Smooth muscle cell (in vitro differentiated cells): ENCODE results near the gene EFNB2. TPM values are rescaled to one million over a fixed set of nuclear protein-coding genes. Genes with fewer than 3 reads are reported as not detected.

Experiments
- DNase-seq: peaks from one replicate; lab custom pipeline; 2025; ENCODE audit not compliant: unreplicated experiment; lab: John Stamatoyannopoulos, UW
- H2AFZ ChIP-seq: fragments of 200-600 bp; sonication (generic); 2 replicates; pipeline ENCODE4 v1.6.0; 2016; ENCODE audit warnings: antibody characterized with exemption, low read depth, mild to moderate bottlenecking
- H3F3A ChIP-seq: fragments of 200-600 bp; sonication (generic); 2 replicates; pipeline ENCODE4 v1.6.0; 2017; ENCODE audit warnings: antibody characterized with exemption, low read depth
- H3K27ac ChIP-seq: fragments of 200-600 bp; sonication (generic); 2 replicates; pipeline ENCODE4 v1.5.1; 2016; ENCODE audit warnings: low read depth, mild to moderate bottlenecking
- H3K27me3 ChIP-seq: fragments of 200-600 bp; sonication (generic); 2 replicates; pipeline ENCODE4 v1.6.1; 2016; ENCODE audit warnings: low read depth, mild to moderate bottlenecking
- H3K36me3 ChIP-seq: fragments of 200-600 bp; sonication (generic); 2 replicates; pipeline ENCODE4 v1.5.1; 2016; ENCODE audit warnings: low read depth
- H3K4me1 ChIP-seq: fragments of 200-600 bp; sonication (generic); 2 replicates; pipeline ENCODE4 v1.5.1; 2016; ENCODE audit warnings: low read depth
- H3K4me2 ChIP-seq: fragments of 200-600 bp; sonication (generic); 2 replicates; pipeline ENCODE4 v1.6.0; 2016; ENCODE audit warnings: mild to moderate bottlenecking
- H3K4me3 ChIP-seq: fragments of 200-600 bp; sonication (generic); 2 replicates; pipeline ENCODE4 v1.5.1; 2016; ENCODE audit warnings: mild to moderate bottlenecking
- H3K79me2 ChIP-seq: fragments of 200-600 bp; sonication (generic); 2 replicates; pipeline ENCODE4 v1.6.0; 2016; ENCODE audit warnings: low read depth, mild to moderate bottlenecking
- H3K9ac ChIP-seq: fragments of 200-600 bp; sonication (generic); 2 replicates; pipeline ENCODE4 v1.6.0; 2016; ENCODE audit warnings: low read depth
- H3K9me3 ChIP-seq: fragments of 200-600 bp; sonication (generic); replicated peaks from 2 replicates; pipeline ENCODE4 v1.5.1; 2016; ENCODE audit warnings: low read depth
- H4K20me1 ChIP-seq: fragments of 200-600 bp; sonication (generic); 2 replicates; pipeline ENCODE4 v1.6.0; 2016; ENCODE audit warnings: low read depth
- CTCF ChIP-seq: fragments of 200-600 bp; sonication (generic); IDR thresholded peaks from 2 replicates; pipeline ENCODE4 v1.5.1; 2017; ENCODE audit warnings: borderline replicate concordance, mild to moderate bottlenecking, antibody characterized with exemption; ENCODE audit not compliant: insufficient read depth, poor library complexity, severe bottlenecking
- WGBS: methylation state at CpG from one replicate; pipeline ENCODE4 v1.1.7; 2016; ENCODE audit warnings: low lambda C conversion rate; 5-methylcytosine and 5-hydroxymethylcytosine counted together
- polyA plus RNA-seq: library from polyadenylated mRNA; unstranded; fragments of >200 nt; fragmentation: Nextera tagmentation; extraction: Ambion mirVana; gene quantifications from 2 replicates; pipeline ENCODE4 v1.2.1, GENCODE V29; 2016
- total RNA-seq: library from RNA; depleted of rRNA; stranded (reverse); fragments of >200 nt; gene quantifications from 2 replicates; pipeline ENCODE4 v1.2.3, GENCODE V29; 2014

The EFNB2 gene
- total and polyA plus RNA-seq, 2 experiments from 2014 or later: 15.5 to 42.0 TPM

GRCh38 chr13:106550570-106551135, 15.2 kb upstream of the EFNB2 start:
- Histone ChIP-seq H3K4me1 (no peaks in the 10 kb centered on the region), H3K9me3 (no peaks in the 10 kb centered on the region), H3K4me3 (no peak overlapping the region), H3F3A (peaks cover 6% of the 10 kb centered on the region), H3K9ac (no peak overlapping the region), H4K20me1 (peaks cover 100% of the 10 kb centered on the region), H3K79me2 (peaks cover 92% of the 10 kb centered on the region), H3K27me3 (no peaks in the 10 kb centered on the region), H3K4me2 (no peak overlapping the region), H2AFZ (no peak overlapping the region), H3K36me3 (peaks cover 16% of the 10 kb centered on the region), H3K27ac (no peak overlapping the region)
- DNase-seq: no peak
- no peak for TF ChIP-seq CTCF
- 94% methylated on average over 4 of the region's 4 CpGs for WGBS

GRCh38 chr13:106548064-106548696, 12.7 kb upstream of the EFNB2 start:
- Histone ChIP-seq H3K79me2 (peaks cover 70% of the 10 kb centered on the region), H3K27me3 (no peaks in the 10 kb centered on the region), H3F3A (peaks cover 6% of the 10 kb centered on the region), H3K9me3 (no peaks in the 10 kb centered on the region), H3K27ac (no peak overlapping the region), H3K4me1 (no peaks in the 10 kb centered on the region), H2AFZ (no peak overlapping the region), H4K20me1 (peaks cover 100% of the 10 kb centered on the region), H3K9ac (no peak overlapping the region), H3K4me2 (no peak overlapping the region), H3K4me3 (no peak overlapping the region), H3K36me3 (peaks cover 7% of the 10 kb centered on the region)
- no peak for TF ChIP-seq CTCF
- no peak for DNase-seq
- 89% methylated on average over 3 of the region's 3 CpGs for WGBS

GRCh38 chr13:106541826-106542225, 6.4 kb upstream of the EFNB2 start:
- no peaks in the 10 kb centered on the region for H3K27me3 ChIP-seq
- WGBS: 100% methylated on average over 1 of the region's 1 CpG
- no peaks in the 10 kb centered on the region for H3K9me3 ChIP-seq
- no peak for TF ChIP-seq CTCF
- DNase-seq: no peak
- H3F3A ChIP-seq: peaks cover 2% of the 10 kb centered on the region
- H3K4me2 ChIP-seq: no peak overlapping the region
- H3K79me2 ChIP-seq: peaks cover 11% of the 10 kb centered on the region
- H3K4me1 ChIP-seq: no peaks in the 10 kb centered on the region
- peaks cover 3% of the 10 kb centered on the region for H3K36me3 ChIP-seq
- H3K27ac ChIP-seq: no peak overlapping the region
- H2AFZ ChIP-seq: no peak overlapping the region
- no peak overlapping the region for H3K9ac ChIP-seq
- H4K20me1 ChIP-seq: peaks cover 75% of the 10 kb centered on the region
- H3K4me3 ChIP-seq: no peak overlapping the region

GRCh38 chr13:106540613-106541012, 5.2 kb upstream of the EFNB2 start:
- Histone ChIP-seq H3K36me3 (peaks cover 3% of the 10 kb centered on the region), H3K4me2 (no peak overlapping the region), H3K27ac (no peak overlapping the region), H3K4me3 (no peak overlapping the region), H2AFZ (no peak overlapping the region), H3K79me2 (peaks cover 3% of the 10 kb centered on the region), H3K27me3 (no peaks in the 10 kb centered on the region), H3K4me1 (peaks cover 4% of the 10 kb centered on the region), H3K9ac (no peak overlapping the region), H3F3A (peaks cover 2% of the 10 kb centered on the region), H3K9me3 (no peaks in the 10 kb centered on the region), H4K20me1 (peaks cover 63% of the 10 kb centered on the region)
- no peak for DNase-seq
- no peak for TF ChIP-seq CTCF
- WGBS: 86% methylated on average over 4 of the region's 4 CpGs
